Naive thymus-derived CD8-positive, alpha-beta T cell (primary cell): ENCODE data around the gene ERCC6L. TPM values are rescaled to one million over a fixed set of nuclear protein-coding genes. Genes with fewer than 3 reads are reported as not detected.
"Not testable (repeated sequence)": the region's sequence is repeated elsewhere in the genome, so short reads cannot be mapped to it uniquely, and the experiment has no call there.

Experiments
- ATAC-seq, 2 donors: fragments of 150-1000 bp; cut with Tn5 transposase in 1 of 2; sonication (Bioruptor Pico), chemical (Tn5 transposase) in 1 of 2; 1 replicate in 1 of 2; 2 replicates in 1 of 2; pipeline ENCODE4 v1.10.0; 2021; ENCODE audit warnings: mild to moderate bottlenecking in 2 of 2, moderate library complexity in 2 of 2
- POLR2A ChIA-PET: fragments of 350-600 bp; sonication (Branson Sonifier 250); formaldehyde crosslinking; loops from one replicate; lab custom pipeline; 2021; ENCODE audit warnings: antibody characterized with exemption; lab: Charles Lee
- DNase-seq, 10 donors: peaks; one replicate each; pipeline versions ENCODE4 v3.0.0 to v3.0.0-alpha.2; 2020 to 2022
- H3K27ac Mint-ChIP-seq, 10 donors: one replicate each; pipeline ENCODE4 v1.8.0; 2020 to 2022; ENCODE audit warnings: mild to moderate bottlenecking in 10 of 10, mixed read lengths in 10 of 10, moderate library complexity in 4 of 10, inconsistent platforms in 1 of 10
- H3K27me3 Mint-ChIP-seq, 5 donors: one replicate each; pipeline ENCODE4 v1.8.0; 2021 to 2022; ENCODE audit warnings: mixed read lengths in 5 of 5
- H3K36me3 Mint-ChIP-seq, 3 donors: one replicate each; pipeline ENCODE4 v1.8.0; 2020 to 2022; ENCODE audit warnings: mixed read lengths in 3 of 3, mild to moderate bottlenecking in 2 of 3, inconsistent platforms in 1 of 3
- H3K4me1 Mint-ChIP-seq, 4 donors: one replicate each; pipeline ENCODE4 v1.8.0; 2021 to 2022; ENCODE audit warnings: mixed read lengths in 4 of 4
- H3K4me3 Mint-ChIP-seq, 10 donors: one replicate each; pipeline ENCODE4 v1.8.0; 2020 to 2022; ENCODE audit warnings: mild to moderate bottlenecking in 10 of 10, mixed read lengths in 10 of 10, moderate library complexity in 6 of 10, inconsistent platforms in 1 of 10
- H3K9me3 Mint-ChIP-seq, 9 donors: one replicate each; pipeline ENCODE4 v1.8.0; 2020 to 2022; ENCODE audit warnings: mixed read lengths in 9 of 9, mild to moderate bottlenecking in 3 of 9, inconsistent platforms in 1 of 9, moderate library complexity in 1 of 9
- polyA plus RNA-seq, 3 donors: library from polyadenylated mRNA; unstranded; fragments of 300-500 nt; fragmentation: Illumina TruSeq; gene quantifications; one replicate each; pipeline ENCODE4 v1.2.3, GENCODE V29; 2021
- total RNA-seq, 8 experiments: library from RNA in 2 of 8; stranded (reverse) in 2 of 8; gene quantifications; one replicate each; pipeline ENCODE4 v1.2.3 and lab custom pipeline; 2021 to 2026

ERCC6L gene
- total and polyA plus RNA-seq, 5 experiments from 2014 or later, result 0.22 to 0.51 (median 0.26) TPM

- Mint-ChIP-seq H3K36me3 (no peaks in the 10 kb centered on the region), H3K27me3 (no peaks in the 10 kb centered on the region), H3K4me1 (peaks cover 0 to 3% (median 2%) of the 10 kb centered on the region in 4 donors), H3K9me3 (no peaks in the 10 kb centered on the region), H3K4me3 (no peak overlapping the region), H3K27ac (no peak overlapping the region)
- ATAC-seq (no peak), DNase-seq (no peak)
- POLR2A ChIA-PET, result interaction anchor here (1.1 kb wide), 1 partner anchor 34 kb away, joined by 3 read pairs; the partner anchor contains the start of gene RPS4X
Observed at GRCh38 chrX:72243472-72243871, 4.6 kb upstream of the ERCC6L start.

DNA sequence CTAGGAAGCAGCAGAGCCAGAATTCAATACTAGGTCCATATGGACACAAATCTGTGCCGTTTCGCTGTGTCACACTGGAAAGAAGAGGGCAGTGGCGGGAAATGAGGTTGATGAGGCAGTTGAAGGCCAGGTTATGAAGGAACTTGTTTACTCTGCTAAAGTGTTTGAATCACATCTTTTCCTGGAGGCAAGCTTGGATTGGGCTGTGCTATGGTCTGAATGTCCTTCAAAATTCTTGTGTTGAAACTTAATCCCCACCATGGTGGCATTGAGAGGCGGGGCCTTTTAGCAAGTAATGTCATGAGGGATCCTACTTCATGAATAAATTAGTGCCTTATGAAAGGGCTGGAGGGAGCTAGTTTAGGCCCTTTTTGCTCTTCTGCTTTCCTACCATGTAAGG is 2.1 kb upstream of the ERCC6L start:
- POLR2A ChIA-PET, result no interaction called here

DNA sequence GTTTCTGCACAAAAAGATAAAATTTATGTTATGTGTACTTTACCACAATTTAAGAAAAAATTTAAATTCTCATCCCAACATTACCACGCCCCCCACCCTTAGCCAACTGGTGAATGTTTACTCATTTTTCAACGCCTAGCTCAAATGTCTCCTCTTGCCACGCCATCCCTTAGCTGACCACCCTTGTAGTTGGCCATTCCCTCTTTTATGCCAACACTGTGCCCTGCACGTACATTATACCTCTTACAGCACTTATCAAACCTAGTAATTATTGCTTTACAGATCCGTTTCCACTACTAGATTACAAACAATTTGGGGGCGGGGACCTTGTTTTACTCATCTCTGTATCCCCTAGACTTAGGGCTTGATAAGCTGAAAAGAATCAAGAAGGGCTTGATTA is 644 bp downstream of the ERCC6L start:
- ATAC-seq, result no peak
- POLR2A ChIA-PET, result interaction anchor here (1.0 kb wide), 1 partner anchor 39 kb away, joined by 6 read pairs; the partner anchor contains the start of gene RPS4X
- Mint-ChIP-seq H3K4me3 (peak overlapping the region; percentile 47 to 80 (median 70)), H3K27ac (peak overlapping the region in 2 of 10 donors; percentile 39 to 65), H3K4me1 (peaks cover 0 to 6% (median 2%) of the 10 kb centered on the region in 4 donors), H3K9me3 (no peaks in the 10 kb centered on the region), H3K36me3 (no peaks in the 10 kb centered on the region), H3K27me3 (no peaks in the 10 kb centered on the region)
- DNase-seq, result no peak

More for the DNA sequence above, 2.1 kb upstream of the ERCC6L start:
- ATAC-seq (no peak), DNase-seq (no peak)
- Mint-ChIP-seq H3K4me1 (peaks cover 0 to 6% (median 2%) of the 10 kb centered on the region in 4 donors), H3K4me3 (no peak overlapping the region), H3K36me3 (no peaks in the 10 kb centered on the region), H3K27ac (peak overlapping the region in 2 of 10 donors; percentile 34 to 38), H3K27me3 (no peaks in the 10 kb centered on the region), H3K9me3 (no peaks in the 10 kb centered on the region)

- no peak overlapping the region for H3K4me3 Mint-ChIP-seq
- no peaks in the 10 kb centered on the region for H3K9me3 Mint-ChIP-seq
Observed at GRCh38 chrX:72236841-72237240, 2.0 kb downstream of the ERCC6L start.

GRCh38 chrX:72230290-72230689 is 8.5 kb downstream of the ERCC6L start:
- ATAC-seq, result no peak
- H3K9me3 Mint-ChIP-seq, result peaks cover 0 to 10% (median 0%) of the 10 kb centered on the region in 9 donors

More at GRCh38 chrX:72236841-72237240, 2.0 kb downstream of the ERCC6L start:
- Mint-ChIP-seq H3K36me3 (no peaks in the 10 kb centered on the region), H3K4me1 (peaks cover 0 to 6% (median 2%) of the 10 kb centered on the region in 4 donors), H3K27ac (no peak overlapping the region), H3K27me3 (no peaks in the 10 kb centered on the region)
- DNase-seq (no peak), ATAC-seq (no peak)
- POLR2A ChIA-PET, result no interaction called here

GRCh38 chrX:72220375-72220774 is 18.5 kb downstream of the ERCC6L start:
- ATAC-seq, H3K27me3 Mint-ChIP-seq, H3K4me1 Mint-ChIP-seq, H3K27ac Mint-ChIP-seq, H3K9me3 Mint-ChIP-seq, DNase-seq, H3K4me3 Mint-ChIP-seq, POLR2A ChIA-PET: not testable (repeated sequence)
- peaks cover 1 to 19% (median 4%) of the 10 kb centered on the region in 3 donors for H3K36me3 Mint-ChIP-seq

More at GRCh38 chrX:72230290-72230689, 8.5 kb downstream of the ERCC6L start:
- no peak overlapping the region for H3K4me3 Mint-ChIP-seq
- H3K27me3 Mint-ChIP-seq, result no peaks in the 10 kb centered on the region
- peaks cover 0 to 22% (median 0%) of the 10 kb centered on the region in 3 donors for H3K36me3 Mint-ChIP-seq
- no peak overlapping the region for H3K27ac Mint-ChIP-seq
- DNase-seq, result no peak
- H3K4me1 Mint-ChIP-seq, result no peaks in the 10 kb centered on the region
- POLR2A ChIA-PET, result no interaction called here

DNA sequence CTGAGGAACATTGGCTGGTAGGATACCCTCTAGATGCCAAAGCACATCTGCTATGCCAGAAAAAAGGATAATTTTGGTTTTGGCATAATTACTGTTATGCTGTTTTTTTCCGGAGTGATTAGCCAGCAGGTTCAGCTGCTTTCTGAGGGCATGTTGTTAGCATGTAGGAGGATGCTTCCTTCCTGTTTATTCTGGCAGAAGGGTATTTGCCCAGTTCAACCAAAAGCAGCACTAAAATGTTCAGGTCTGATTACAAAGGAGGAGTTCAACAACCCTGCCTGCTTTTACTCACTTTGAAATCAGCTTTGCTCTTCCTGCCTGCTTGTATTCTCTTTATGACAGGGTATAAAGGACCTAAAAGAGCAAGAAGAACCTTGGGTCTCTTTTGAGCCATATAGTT is 21.9 kb downstream of the ERCC6L start:
- no peak for DNase-seq
- peaks cover 0 to 4% (median 0%) of the 10 kb centered on the region in 9 donors for H3K9me3 Mint-ChIP-seq
- H3K36me3 Mint-ChIP-seq, result peaks cover 1 to 17% (median 4%) of the 10 kb centered on the region in 3 donors
- no peaks in the 10 kb centered on the region for H3K27me3 Mint-ChIP-seq
- no peaks in the 10 kb centered on the region for H3K4me1 Mint-ChIP-seq
- no peak for ATAC-seq
- no peak overlapping the region for H3K27ac Mint-ChIP-seq
- H3K4me3 Mint-ChIP-seq, result no peak overlapping the region
- POLR2A ChIA-PET, result no interaction called here

GRCh38 chrX:72208126-72208800 is 30.6 kb downstream of the ERCC6L start:
- H3K4me3 Mint-ChIP-seq, result no peak overlapping the region
- no peak overlapping the region for H3K27ac Mint-ChIP-seq
- peaks cover 0 to 5% (median 0%) of the 10 kb centered on the region in 4 donors for H3K4me1 Mint-ChIP-seq
- H3K36me3 Mint-ChIP-seq, result peaks cover 14 to 47% (median 43%) of the 10 kb centered on the region in 3 donors
- POLR2A ChIA-PET, result no interaction called here
- peaks cover 0 to 24% (median 0%) of the 10 kb centered on the region in 9 donors for H3K9me3 Mint-ChIP-seq
- H3K27me3 Mint-ChIP-seq, result no peaks in the 10 kb centered on the region
- ATAC-seq (no peak), DNase-seq (no peak)

DNA sequence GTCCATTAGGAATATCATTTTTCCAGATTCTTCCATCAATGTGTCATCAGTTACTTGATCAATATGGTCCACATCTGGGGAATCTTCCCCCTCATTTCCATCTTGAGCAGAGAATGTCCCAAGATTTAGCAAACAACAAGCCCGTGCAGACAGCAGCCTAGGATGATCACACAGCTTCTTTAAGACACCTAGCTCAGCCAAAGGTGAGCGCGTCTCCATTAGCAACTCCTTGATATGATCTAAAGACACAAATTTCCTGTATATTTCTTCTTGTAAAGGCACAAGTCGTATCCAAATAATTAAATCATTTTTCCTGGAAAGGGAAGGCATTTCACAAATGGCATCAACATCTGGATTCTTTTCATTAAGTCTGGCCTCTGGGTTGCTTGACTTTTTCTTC is 31.5 kb downstream of the ERCC6L start:
- no peak overlapping the region for H3K27ac Mint-ChIP-seq
- ATAC-seq (no peak), DNase-seq (no peak)
- no peaks in the 10 kb centered on the region for H3K27me3 Mint-ChIP-seq
- H3K36me3 Mint-ChIP-seq, result peaks cover 14 to 47% (median 43%) of the 10 kb centered on the region in 3 donors
- POLR2A ChIA-PET, result no interaction called here
- H3K9me3 Mint-ChIP-seq, result peaks cover 0 to 24% (median 0%) of the 10 kb centered on the region in 9 donors
- H3K4me1 Mint-ChIP-seq, result peaks cover 0 to 5% (median 0%) of the 10 kb centered on the region in 4 donors
- no peak overlapping the region for H3K4me3 Mint-ChIP-seq

GRCh38 chrX:72205706-72206105 is 33.1 kb downstream of the ERCC6L start:
- Mint-ChIP-seq H3K27ac (no peak overlapping the region), H3K27me3 (no peaks in the 10 kb centered on the region), H3K4me1 (peaks cover 0 to 5% (median 0%) of the 10 kb centered on the region in 4 donors), H3K36me3 (peaks cover 14 to 45% (median 37%) of the 10 kb centered on the region in 3 donors), H3K9me3 (peaks cover 0 to 19% (median 0%) of the 10 kb centered on the region in 9 donors), H3K4me3 (no peak overlapping the region)
- DNase-seq, result no peak
- POLR2A ChIA-PET, result no interaction called here
- no peak for ATAC-seq

GRCh38 chrX:72203421-72203820 is 35.4 kb downstream of the ERCC6L start:
- no peak for DNase-seq
- Mint-ChIP-seq H3K4me3 (no peak overlapping the region), H3K9me3 (peaks cover 0 to 15% (median 0%) of the 10 kb centered on the region in 9 donors), H3K36me3 (peaks cover 11 to 47% (median 30%) of the 10 kb centered on the region in 3 donors), H3K4me1 (peaks cover 0 to 2% (median 0%) of the 10 kb centered on the region in 4 donors), H3K27me3 (no peaks in the 10 kb centered on the region), H3K27ac (no peak overlapping the region)
- POLR2A ChIA-PET, result no interaction called here
- no peak for ATAC-seq

GRCh38 chrX:72202792-72203401 is 35.9 kb downstream of the ERCC6L start:
- Mint-ChIP-seq H3K36me3 (peaks cover 11 to 45% (median 25%) of the 10 kb centered on the region in 3 donors), H3K4me3 (no peak overlapping the region)
- no peak for ATAC-seq

More at GRCh38 chrX:72202792-72203401, 35.9 kb downstream of the ERCC6L start:
- Mint-ChIP-seq H3K4me1 (peaks cover 0 to 2% (median 0%) of the 10 kb centered on the region in 4 donors), H3K27ac (no peak overlapping the region), H3K9me3 (peaks cover 0 to 10% (median 0%) of the 10 kb centered on the region in 9 donors), H3K27me3 (no peaks in the 10 kb centered on the region)
- POLR2A ChIA-PET, result no interaction called here
- no peak for DNase-seq
